ENCODE data around the gene ADAM19.

GRCh38 chr5:157478726-157479125 lies 96.8 kb downstream of the ADAM19 start:
- TF ChIP-seq POLR2AphosphoS5 (IDR thresholded peaks at IDR 0.05; ENCODE audit: borderline replicate concordance, low read depth, low read length) = no peak
- no peak for TF ChIP-seq EZH2 (IDR thresholded peaks at IDR 0.05)
- no peak for TF ChIP-seq FOXP2 (optimal IDR thresholded peaks at IDR 0.05; ENCODE audit: control extremely low read depth, extremely low read length, insufficient read depth)
